HG02938 (cell line): ENCODE results near the gene STAG1.
"Not testable (repeated sequence)": the region's sequence is repeated elsewhere in the genome, so short reads cannot be mapped to it uniquely, and the experiment has no call there.

ENCODE experiments used
- ATAC-seq: cut with Tn5 transposase; IDR thresholded peaks from one replicate; pipeline ENCODE4 v1.9.1; 2021; ENCODE audit warnings: mild to moderate bottlenecking, moderate library complexity; ENCODE audit not compliant: unreplicated experiment

The STAG1 gene

GRCh38 chr3:136343873-136344555 is 408.2 kb downstream of the STAG1 start:
- no peak for ATAC-seq

- no peak for ATAC-seq
Measured at GRCh38 chr3:136343446-136343845, 408.7 kb downstream of the STAG1 start.

- no peak for ATAC-seq
Measured at GRCh38 chr3:136336329-136337100, 415.7 kb downstream of the STAG1 start.

DNA sequence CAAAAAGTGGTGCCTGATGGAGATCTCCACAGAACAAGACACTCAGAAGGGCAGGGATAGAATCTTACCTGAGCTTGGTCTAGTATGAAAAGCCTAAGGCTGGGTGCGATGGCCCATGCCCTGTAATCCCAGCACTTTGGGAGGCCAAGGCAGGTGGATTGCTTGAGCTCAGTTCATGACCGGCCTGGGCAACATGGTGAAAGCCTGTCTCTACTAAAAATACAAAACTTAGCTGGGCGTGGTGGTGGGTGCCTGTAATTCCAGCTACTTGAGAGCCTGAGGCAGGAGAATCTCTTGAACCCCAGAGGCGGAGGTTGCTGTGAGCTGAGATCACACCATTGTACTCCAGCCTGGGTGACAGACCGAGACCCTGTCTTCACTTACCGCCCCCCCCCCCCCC is 417.5 kb downstream of the STAG1 start:
- not testable (repeated sequence) for ATAC-seq

- ATAC-seq = no peak
Measured at GRCh38 chr3:136334209-136334608, 418.0 kb downstream of the STAG1 start.

GRCh38 chr3:136332776-136333175 is 419.4 kb downstream of the STAG1 start:
- ATAC-seq = no peak

- ATAC-seq = no peak
Measured at GRCh38 chr3:136332302-136332701, 419.9 kb downstream of the STAG1 start.

GRCh38 chr3:136330900-136331299 is 421.3 kb downstream of the STAG1 start:
- no peak for ATAC-seq

DNA sequence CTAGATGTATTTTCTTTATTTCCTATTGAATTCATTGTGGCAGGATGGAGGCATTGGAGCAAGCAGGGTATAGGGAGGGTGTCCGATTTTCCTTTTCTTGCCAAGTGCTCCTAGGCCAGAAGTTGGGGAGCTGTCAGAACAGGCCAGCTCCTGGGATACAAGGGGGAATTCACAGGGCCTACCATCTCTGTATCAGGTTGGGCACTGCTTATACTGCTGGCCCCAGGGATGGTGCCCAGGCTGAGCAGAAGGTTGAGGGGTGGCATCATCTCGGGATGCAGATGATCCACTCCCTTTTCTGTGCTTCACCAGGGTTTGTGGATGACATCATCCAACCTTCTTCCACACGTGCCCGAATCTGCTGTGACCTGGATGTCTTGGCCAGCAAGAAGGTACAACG is 422.6 kb downstream of the STAG1 start:
- ATAC-seq = no peak

- ATAC-seq = no peak
Measured at GRCh38 chr3:136327671-136328070, 424.5 kb downstream of the STAG1 start.

DNA sequence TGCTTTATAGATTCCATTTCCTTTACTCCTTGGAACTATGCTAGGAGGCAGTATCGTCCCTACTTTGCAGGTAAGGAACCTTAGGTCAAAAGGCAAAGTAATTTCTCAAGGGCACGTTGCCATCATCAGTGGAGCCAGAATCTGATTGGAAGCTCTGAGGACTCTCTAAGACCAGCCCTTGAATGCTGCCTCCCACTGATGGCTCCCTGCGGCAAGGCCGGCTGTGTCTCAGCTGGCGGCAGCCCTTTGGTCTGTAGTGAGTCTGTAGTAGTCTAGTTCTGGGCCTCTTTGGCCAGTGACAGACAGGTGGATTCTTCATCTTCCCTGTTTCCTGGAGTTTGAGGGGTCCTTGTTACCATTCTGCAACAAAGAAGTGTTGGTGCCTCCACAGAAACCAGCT is 425.9 kb downstream of the STAG1 start:
- ATAC-seq = no peak

DNA sequence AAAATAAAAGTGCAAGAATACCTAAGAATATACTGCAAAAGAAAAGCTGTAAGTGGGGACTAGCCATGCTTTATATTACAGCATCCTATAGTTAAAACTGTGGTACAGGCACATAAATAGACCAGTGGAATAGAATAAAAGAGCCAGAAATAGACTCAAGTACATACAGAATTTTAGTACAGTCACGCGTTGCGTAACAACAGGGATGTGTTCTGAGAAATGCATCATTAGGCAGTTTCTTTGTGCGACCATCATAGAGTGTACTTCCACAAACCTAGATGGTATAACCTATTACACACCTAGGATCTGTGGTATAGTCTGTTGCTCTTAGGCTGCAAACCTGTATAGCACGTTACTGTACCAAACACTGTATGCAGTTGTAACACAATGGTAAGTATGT is 440.2 kb downstream of the STAG1 start:
- no peak for ATAC-seq

- no peak for ATAC-seq
Measured at GRCh38 chr3:136311261-136311660, 440.9 kb downstream of the STAG1 start.

DNA sequence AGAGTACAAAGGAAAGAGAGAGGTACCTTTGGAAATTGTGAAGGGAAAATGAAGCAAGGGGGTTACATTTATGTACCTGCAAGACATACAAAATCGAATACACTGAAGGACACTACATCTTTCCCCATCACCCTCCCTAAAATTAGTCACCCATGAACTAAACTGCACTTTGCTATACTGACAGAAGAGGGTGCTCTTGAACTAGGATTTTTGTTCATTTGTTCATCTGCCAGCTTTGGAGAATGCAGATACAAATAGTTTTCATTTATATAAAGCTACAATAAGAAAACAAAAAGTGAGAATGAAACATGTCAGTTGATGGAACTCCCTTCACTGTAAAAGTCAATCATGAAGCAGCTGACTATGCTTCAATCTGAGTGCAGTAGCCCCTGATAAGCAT is 446.3 kb downstream of the STAG1 start:
- ATAC-seq = no peak

GRCh38 chr3:136300444-136300843 is 451.7 kb downstream of the STAG1 start:
- no peak for ATAC-seq

GRCh38 chr3:136297826-136298225 is 454.4 kb downstream of the STAG1 start:
- no peak for ATAC-seq

- ATAC-seq = no peak
Measured at GRCh38 chr3:136296960-136297359, 455.2 kb downstream of the STAG1 start.

GRCh38 chr3:136294176-136294575 is 458.0 kb downstream of the STAG1 start:
- no peak for ATAC-seq

DNA sequence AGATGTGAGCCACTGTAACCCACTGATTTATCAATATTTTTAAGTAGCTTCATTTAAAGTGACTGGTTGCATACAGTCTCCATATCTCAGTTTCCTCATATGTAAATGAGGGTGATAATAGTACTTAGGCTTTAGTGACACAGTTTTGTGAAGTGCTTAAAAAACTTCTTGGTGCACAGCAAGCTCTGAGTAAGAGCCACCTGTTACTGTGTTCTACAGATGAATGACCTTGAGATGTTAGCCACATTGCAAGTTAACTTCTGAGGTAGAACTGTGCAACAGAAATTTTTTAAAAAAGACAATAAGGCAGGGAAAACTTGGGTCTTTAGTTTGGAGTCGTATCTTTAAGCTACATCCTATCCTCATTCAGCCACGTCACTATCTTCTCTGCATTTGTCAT is 458.9 kb downstream of the STAG1 start:
- ATAC-seq = no peak

DNA sequence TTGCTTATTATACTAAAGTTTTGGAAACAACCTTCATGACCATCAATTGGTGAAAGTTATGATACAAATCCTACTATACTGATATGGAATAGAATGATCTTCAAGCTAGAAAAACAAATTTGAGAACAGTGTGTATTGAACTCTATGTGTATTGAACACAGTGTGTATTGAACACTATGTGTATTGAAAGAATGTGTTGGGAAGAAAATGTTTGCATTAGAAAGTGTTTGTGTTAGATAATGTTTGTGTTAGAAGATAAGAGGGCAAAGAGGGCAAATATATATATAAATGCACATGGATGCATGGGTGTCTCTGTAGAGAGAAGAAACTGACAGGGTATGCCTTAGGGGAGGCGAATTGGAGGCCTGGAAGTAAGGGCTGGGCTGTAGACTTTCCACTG is 459.7 kb downstream of the STAG1 start:
- ATAC-seq = no peak

DNA sequence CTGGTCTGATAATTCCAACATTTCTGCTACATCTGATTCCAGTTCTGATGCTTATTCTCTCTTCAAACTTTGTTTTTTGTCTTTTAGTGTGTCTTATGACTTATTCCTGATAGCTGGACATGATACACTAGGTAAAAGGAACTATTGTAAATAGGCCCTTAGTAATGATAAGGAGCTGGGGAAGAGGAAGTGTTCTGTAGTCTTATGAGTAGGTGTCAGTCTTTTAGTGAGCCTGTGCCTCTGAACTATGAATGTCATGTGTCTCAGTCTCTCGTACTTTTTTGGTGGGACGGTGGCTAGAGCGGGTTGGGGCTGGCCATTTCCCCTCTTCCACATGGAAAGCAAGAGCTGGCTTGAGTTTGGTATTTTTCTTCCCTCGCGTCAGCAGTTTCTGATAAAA is 460.9 kb downstream of the STAG1 start:
- ATAC-seq = no peak
